GM12891 (cell line): Measurements from ENCODE around the gene AP3B1.

Experiments
- POLR2A ChIP-seq: IDR thresholded peaks from 2 replicates; pipeline ENCODE4 v1.6.1; 2011; ENCODE audit warnings: low read depth, low read length, control low read depth
- POLR2AphosphoS5 ChIP-seq: IDR thresholded peaks from 2 replicates; pipeline ENCODE4 v1.6.1; 2011; ENCODE audit warnings: low read depth, low read length, control low read depth
- POU2F2 ChIP-seq: IDR thresholded peaks from 2 replicates; pipeline ENCODE4 v1.6.1; 2011; ENCODE audit warnings: low read depth, mild to moderate bottlenecking, control low read depth, low read length, moderate library complexity
- SPI1 ChIP-seq: IDR thresholded peaks from 2 replicates; pipeline ENCODE4 v1.6.1; 2011; ENCODE audit warnings: low read depth, low read length, control low read depth
- TAF1 ChIP-seq: IDR thresholded peaks from 2 replicates; pipeline ENCODE4 v1.6.1; 2011; ENCODE audit warnings: low read depth, low read length, control low read depth

- no peak for TF ChIP-seq POLR2A
- TF ChIP-seq POLR2AphosphoS5, result no peak
- no peak for TF ChIP-seq SPI1
- TF ChIP-seq TAF1, result no peak
- TF ChIP-seq POU2F2, result no peak
These were observed 166.6 kb downstream of the AP3B1 start for GRCh38 chr5:78127875-78128274.
